ENCODE results near the gene PGRMC2.

DNA sequence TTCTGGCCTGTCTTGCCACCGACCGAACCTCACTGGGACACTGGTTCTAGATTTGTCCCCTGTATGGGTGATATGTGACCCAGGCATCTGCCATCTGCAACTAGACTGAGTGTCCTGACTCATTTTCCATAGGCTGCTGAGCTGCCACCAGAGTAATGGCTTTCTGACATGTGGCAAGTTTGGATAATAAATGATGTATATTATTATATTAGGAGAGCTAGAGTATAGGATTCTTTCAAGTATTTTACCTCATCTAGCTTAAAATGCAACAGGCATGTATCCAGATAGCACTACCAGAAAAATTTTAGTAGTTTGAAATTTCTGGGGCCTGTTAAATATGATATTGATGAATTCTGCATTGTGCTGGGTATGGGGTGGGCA lies 15.8 kb upstream of the PGRMC2 start:
- TF ChIP-seq CTCF (tag by site-specific recombination; IDR thresholded peaks at IDR 0.05): no peak
- no peak for TF ChIP-seq YY1 (tag by site-specific recombination; IDR thresholded peaks at IDR 0.05)
- TF ChIP-seq ZNF639 (tag by site-specific recombination; IDR thresholded peaks at IDR 0.05): no peak
- no peak for TF ChIP-seq ZNF16 (tag by site-specific recombination; IDR thresholded peaks at IDR 0.05; ENCODE audit: low read depth)
